B cell (primary cell): ENCODE results near the gene ZNF821. TPM values are rescaled to one million over a fixed set of nuclear protein-coding genes. Genes with fewer than 3 reads are reported as not detected.

Experiments used
- ATAC-seq: fragments of 200-7000 bp; cut with Tn5 transposase; one replicate; pipeline ENCODE4 v1.10.0; 2021; ENCODE audit warnings: low read depth, mild to moderate bottlenecking, moderate number of reproducible peaks, moderate library complexity
- CTCF ChIA-PET: fragments of 350-600 bp; sonication (Branson Sonifier 250); formaldehyde crosslinking; loops from one replicate; lab custom pipeline; 2021; ENCODE audit warnings: antibody characterized with exemption, inconsistent platforms; lab: Charles Lee
- POLR2A ChIA-PET: fragments of 350-600 bp; sonication (Branson Sonifier 250); formaldehyde crosslinking; loops from one replicate; lab custom pipeline; 2021; ENCODE audit warnings: antibody characterized with exemption; lab: Charles Lee
- DNase-seq: peaks from one replicate; pipeline ENCODE4 v3.0.0; 2013
- H2AFZ ChIP-seq: 2 replicates; pipeline ENCODE4 v1.6.1; 2012; ENCODE audit warnings: mild to moderate bottlenecking, low read depth, low read length; ENCODE audit not compliant: insufficient read depth, poor library complexity, severe bottlenecking
- H3K27ac ChIP-seq, 2 donors: 1 replicate in 1 of 2; 2 replicates in 1 of 2; pipeline ENCODE4 v1.5.1; 2012 to 2013; ENCODE audit warnings: low read length in 2 of 2, mild to moderate bottlenecking in 2 of 2, moderate library complexity in 1 of 2
- H3K27me3 ChIP-seq, 4 experiments: fragments of 200-600 bp in 1 of 4; sonication (generic) in 1 of 4; replicated peaks in 1 of 4; 1 replicate in 2 of 4; 2 replicates in 2 of 4; pipeline versions ENCODE4 v1.6.1 to v1.7.0; 2013 to 2016; ENCODE audit warnings: low read length in 3 of 4, mild to moderate bottlenecking in 2 of 4, mixed read lengths in 1 of 4, moderate library complexity in 1 of 4; ENCODE audit not compliant: insufficient read depth in 4 of 4, control insufficient read depth in 3 of 4; ENCODE audit errors: control extremely low read depth in 1 of 4
- H3K36me3 ChIP-seq, 2 experiments: replicated peaks in 1 of 2; 1 replicate in 1 of 2; 2 replicates in 1 of 2; pipeline versions ENCODE4 v1.6.1 to v1.7.1; 2013; ENCODE audit warnings: low read length in 1 of 2; ENCODE audit not compliant: insufficient read depth in 2 of 2, control insufficient read depth in 1 of 2; ENCODE audit errors: control extremely low read depth in 1 of 2, extremely low read depth in 1 of 2
- H3K4me1 ChIP-seq, 2 donors: fragments of 200-600 bp in 1 of 2; sonication (generic) in 1 of 2; 1 replicate in 1 of 2; 2 replicates in 1 of 2; pipeline versions ENCODE4 v1.5.1 to v1.6.1; 2013 to 2017; ENCODE audit warnings: low read length in 2 of 2; ENCODE audit not compliant: control insufficient read depth in 2 of 2, insufficient read depth in 2 of 2
- H3K4me2 ChIP-seq: replicated peaks from 2 replicates; pipeline ENCODE3; 2012; ENCODE audit warnings: mild to moderate bottlenecking, low read depth, low read length; ENCODE audit not compliant: poor library complexity, severe bottlenecking
- H3K4me3 ChIP-seq, 5 experiments: fragments of 200-600 bp in 1 of 5; sonication (generic) in 1 of 5; 1 replicate in 3 of 5; 2 replicates in 2 of 5; pipeline versions ENCODE4 v1.5.1 to v1.7.0; 2011 to 2016; ENCODE audit warnings: low read length in 4 of 5, mild to moderate bottlenecking in 4 of 5, low read depth in 2 of 5, control low read depth in 1 of 5, moderate library complexity in 1 of 5; ENCODE audit not compliant: insufficient read depth in 1 of 5; ENCODE audit errors: control extremely low read depth in 1 of 5, extremely low read depth in 1 of 5
- H3K79me2 ChIP-seq: fragments of 200-600 bp; sonication (generic); one replicate; pipeline ENCODE4 v1.6.0; 2016; ENCODE audit warnings: low read length; ENCODE audit not compliant: control insufficient read depth, insufficient read depth
- H3K9ac ChIP-seq: fragments of 200-600 bp; sonication (generic); 2 replicates; pipeline ENCODE4 v1.6.1; 2017; ENCODE audit warnings: mild to moderate bottlenecking, low read length, moderate library complexity
- H3K9me3 ChIP-seq, 3 donors: one replicate each; pipeline versions ENCODE4 v1.6.1 to v1.7.1; 2013; ENCODE audit warnings: low read length in 2 of 3; ENCODE audit not compliant: control insufficient read depth in 2 of 3, insufficient read depth in 1 of 3; ENCODE audit errors: control extremely low read depth in 1 of 3
- H4K20me1 ChIP-seq: 2 replicates; pipeline ENCODE4 v1.6.0; 2012; ENCODE audit warnings: mild to moderate bottlenecking, low read length; ENCODE audit not compliant: insufficient read depth, control insufficient read depth, poor library complexity, severe bottlenecking
- H3K27ac Mint-ChIP-seq: one replicate; pipeline ENCODE4 v1.8.0; 2021; ENCODE audit warnings: mixed read lengths
- H3K27me3 Mint-ChIP-seq: one replicate; pipeline ENCODE4 v1.8.0; 2021; ENCODE audit warnings: mixed read lengths
- H3K4me1 Mint-ChIP-seq: one replicate; pipeline ENCODE4 v1.8.0; 2021; ENCODE audit warnings: mixed read lengths
- H3K4me3 Mint-ChIP-seq: one replicate; pipeline ENCODE4 v1.8.0; 2021; ENCODE audit warnings: mixed read lengths
- H3K9me3 Mint-ChIP-seq: one replicate; pipeline ENCODE4 v1.8.0; 2022; ENCODE audit warnings: mixed read lengths; ENCODE audit not compliant: insufficient read depth
- CTCF ChIP-seq: fragments of 200-600 bp; IDR thresholded peaks from one replicate; pipeline ENCODE4 v1.8.0; 2022; ENCODE audit warnings: antibody characterized with exemption, mild to moderate bottlenecking
- EZH2 ChIP-seq: IDR thresholded peaks from 2 replicates; pipeline ENCODE4 v1.6.1; 2012; ENCODE audit warnings: borderline replicate concordance, low read depth, mild to moderate bottlenecking, moderate library complexity, low read length; ENCODE audit not compliant: insufficient read depth, poor library complexity, severe bottlenecking
- WGBS: methylation state at CpG from one replicate; pipeline ENCODE4 v1.1.5; 2013; ENCODE audit warnings: missing lambda C conversion rate; ENCODE audit not compliant: insufficient coverage; 5-methylcytosine and 5-hydroxymethylcytosine counted together
- intact Hi-C: fragments of 100-400 bp; cut with micrococcal nuclease; formaldehyde crosslinking; loops from one replicate; pipeline ENCODE4 v1.10.0; 2022
- polyA plus RNA-seq: library from polyadenylated mRNA; depleted of rRNA; stranded (reverse); fragments of >200 nt; gene quantifications from 2 replicates; pipeline ENCODE4 v1.2.3, GENCODE V29; 2012
- total RNA-seq, 2 donors: library from RNA; stranded (reverse); fragments of 120-200 nt in 1 of 2; gene quantifications; 1 replicate in 1 of 2; 2 replicates in 1 of 2; pipeline versions ENCODE4 v1.2.3 to v1.2.4, GENCODE V29; 2013 to 2022

The ZNF821 gene
- total and polyA plus RNA-seq, 2 donors (not counting 1 experiment from before 2014, with no cell fraction given), result 35.6 to 35.8 TPM

GRCh38 chr16:71878911-71879310 is 5.1 kb downstream of the ZNF821 start:
- Histone ChIP-seq H3K9ac (no peak overlapping the region), H3K27me3 (no peaks in the 10 kb centered on the region), H3K9me3 (no peaks in the 10 kb centered on the region), H3K27ac (no peak overlapping the region), H3K4me1 (peaks cover 26 to 32% of the 10 kb centered on the region in 2 donors), H3K4me3 (no peak overlapping the region), H3K36me3 (peaks cover 0 to 49% of the 10 kb centered on the region in 2 experiments), H2AFZ (no peak overlapping the region), H4K20me1 (no peaks in the 10 kb centered on the region), H3K79me2 (peaks cover 24% of the 10 kb centered on the region), H3K4me2 (no peak overlapping the region)
- H3K4me1 Mint-ChIP-seq, result peaks cover 29% of the 10 kb centered on the region
- CTCF ChIA-PET, result no interaction called here
- peak overlapping the region; percentile 12 for H3K27ac Mint-ChIP-seq
- WGBS, result 69% methylated on average over 4 of the region's 4 CpGs
- ATAC-seq (no peak), DNase-seq (no peak)
- intact Hi-C loops, result no loop called here
- no peak overlapping the region for H3K4me3 Mint-ChIP-seq
- POLR2A ChIA-PET, result no interaction called here
- H3K9me3 Mint-ChIP-seq, result no peaks in the 10 kb centered on the region
- H3K27me3 Mint-ChIP-seq, result no peaks in the 10 kb centered on the region
- TF ChIP-seq CTCF (no peak), EZH2 (no peak)

DNA sequence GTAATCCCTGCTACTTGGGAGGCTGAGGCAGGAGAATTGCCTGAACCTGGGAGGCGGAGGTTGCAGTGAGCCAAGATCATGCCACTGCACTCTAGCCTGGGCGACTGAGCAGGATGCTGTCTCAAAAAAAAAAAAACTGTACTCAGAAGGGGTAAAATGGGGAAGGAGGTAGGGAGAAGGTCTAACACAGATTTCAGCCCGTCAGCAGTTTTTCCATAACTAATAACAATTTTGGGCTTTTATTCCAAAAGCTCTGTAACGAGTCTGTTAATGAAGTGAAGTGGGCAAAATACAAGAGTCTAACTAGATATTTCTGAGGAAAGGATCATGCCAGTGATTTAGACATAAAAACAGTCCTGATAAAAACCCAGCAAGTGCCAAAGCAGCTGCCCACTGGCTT is 10.8 kb downstream of the ZNF821 start:
- Histone ChIP-seq H3K27me3 (no peaks in the 10 kb centered on the region), H3K9ac (no peak overlapping the region), H3K36me3 (peaks cover 2 to 48% of the 10 kb centered on the region in 2 experiments), H3K9me3 (no peaks in the 10 kb centered on the region), H3K4me1 (no peaks in the 10 kb centered on the region), H3K4me2 (no peak overlapping the region), H3K4me3 (no peak overlapping the region), H2AFZ (no peak overlapping the region), H3K79me2 (peaks cover 35% of the 10 kb centered on the region), H3K27ac (no peak overlapping the region), H4K20me1 (no peaks in the 10 kb centered on the region)
- no peak for TF ChIP-seq CTCF
- TF ChIP-seq EZH2, result no peak
- no peaks in the 10 kb centered on the region for H3K27me3 Mint-ChIP-seq
- DNase-seq (no peak), ATAC-seq (no peak)
- intact Hi-C loops, result no loop called here
- H3K9me3 Mint-ChIP-seq, result no peaks in the 10 kb centered on the region
- WGBS, result 100% methylated on average over 1 of the region's 4 CpGs
- H3K4me1 Mint-ChIP-seq, result peaks cover 3% of the 10 kb centered on the region
- H3K27ac Mint-ChIP-seq, result peak overlapping the region; percentile 53
- CTCF ChIA-PET, result interaction anchor here (0.6 to 3.1 kb wide), 2 partner anchors 9 to 82 kb away, joined by 3 to 15 read pairs; no protein-coding TSS in a partner anchor
- POLR2A ChIA-PET, result no interaction called here
- no peak overlapping the region for H3K4me3 Mint-ChIP-seq
